Fibroblast of skin of back (primary cell): ENCODE data around the gene AKR1C1.
"Not testable (repeated sequence)": the region's sequence is repeated elsewhere in the genome, so short reads cannot be mapped to it uniquely, and the experiment has no call there.

Experiments used
- DNase-seq: peaks from one replicate; pipeline ENCODE4 v3.0.0-alpha.2; 2013

Gene AKR1C1

DNA sequence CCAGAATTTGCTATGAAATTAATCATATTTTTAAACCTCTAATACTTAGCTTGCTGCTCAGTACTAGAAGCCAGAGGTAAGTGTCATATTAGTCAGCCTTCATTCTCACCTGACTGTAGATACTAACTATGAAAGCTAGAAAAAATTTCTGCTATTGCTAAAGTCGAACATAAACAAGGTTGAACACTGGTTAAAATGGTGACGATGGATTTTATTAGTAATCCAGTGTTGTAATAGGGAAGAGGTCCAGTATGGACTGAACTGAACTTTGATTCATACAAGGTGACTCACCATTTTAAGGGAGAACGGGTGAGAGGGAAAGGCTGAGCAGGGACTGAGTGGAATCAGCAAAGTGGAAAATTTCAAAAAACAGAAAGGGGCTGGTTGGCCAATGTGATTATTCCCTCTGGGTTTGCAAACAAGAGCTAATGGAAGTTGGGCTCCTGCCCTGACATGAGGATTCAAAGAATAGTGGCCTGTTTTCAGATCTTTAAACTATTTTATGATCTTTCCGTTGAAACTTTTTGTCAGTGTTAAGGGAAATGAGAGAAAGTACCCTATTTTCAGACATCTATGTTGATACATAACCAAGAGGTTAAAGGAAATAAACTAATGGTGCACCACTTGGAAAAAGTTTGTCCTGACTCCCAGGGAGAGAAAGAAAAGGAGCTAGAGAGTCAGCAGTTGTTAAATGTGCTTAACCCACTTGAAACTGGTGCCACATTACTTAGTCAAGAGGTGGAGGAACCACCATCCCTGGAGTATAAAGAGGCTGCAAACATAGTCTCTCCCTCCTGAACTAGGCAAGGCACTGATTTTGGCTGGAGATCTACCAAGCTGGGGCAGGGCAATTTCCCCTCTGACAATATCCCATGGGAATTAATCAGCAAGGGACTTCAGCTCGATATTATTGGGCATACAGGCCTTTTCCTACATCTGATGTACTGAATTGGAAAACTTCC, 15.3 kb upstream of the AKR1C1 start:
- peak; percentile 76 for DNase-seq

- not testable (repeated sequence) for DNase-seq
Measured at GRCh38 chr10:4951512-4952162, 11.6 kb upstream of the AKR1C1 start.

GRCh38 chr10:4953405-4953804, 9.8 kb upstream of the AKR1C1 start:
- DNase-seq, result no peak

- not testable (repeated sequence) for DNase-seq
Measured at GRCh38 chr10:4956088-4956487, 7.1 kb upstream of the AKR1C1 start.

DNA sequence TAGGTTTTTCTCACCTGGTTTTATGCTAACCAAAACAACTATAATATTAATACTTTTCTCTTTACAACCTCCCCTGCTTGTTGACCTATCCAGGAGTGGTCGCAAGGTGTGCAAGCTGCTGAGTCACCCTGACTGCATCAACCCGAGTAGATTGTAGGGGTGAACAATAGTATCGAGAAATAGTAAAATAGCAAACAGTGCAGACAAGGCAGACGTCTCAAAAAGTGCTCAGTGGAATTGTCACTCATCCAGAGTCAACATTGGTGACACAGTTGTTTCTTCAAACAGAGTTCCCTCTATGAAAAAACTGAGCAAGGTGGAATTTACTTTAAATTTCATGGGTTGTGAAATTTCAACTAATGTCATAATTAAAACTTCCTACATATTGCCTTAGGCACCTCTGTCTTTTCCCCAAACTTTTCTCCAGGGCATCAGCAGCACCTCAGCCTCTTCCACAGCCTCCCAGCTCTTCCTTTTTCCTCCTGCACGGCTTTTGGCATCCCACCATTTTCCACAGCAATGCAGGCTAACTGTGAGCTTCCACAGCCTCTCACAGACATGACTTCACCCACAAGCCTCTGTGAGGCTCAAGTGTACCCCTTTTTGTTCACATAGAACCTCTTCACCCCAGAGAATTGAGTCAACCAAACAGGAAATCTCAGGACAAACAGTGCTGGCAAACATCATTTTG, 6.1 kb upstream of the AKR1C1 start:
- not testable (repeated sequence) for DNase-seq

GRCh38 chr10:4961558-4961957, 1.7 kb upstream of the AKR1C1 start:
- not testable (repeated sequence) for DNase-seq

DNA sequence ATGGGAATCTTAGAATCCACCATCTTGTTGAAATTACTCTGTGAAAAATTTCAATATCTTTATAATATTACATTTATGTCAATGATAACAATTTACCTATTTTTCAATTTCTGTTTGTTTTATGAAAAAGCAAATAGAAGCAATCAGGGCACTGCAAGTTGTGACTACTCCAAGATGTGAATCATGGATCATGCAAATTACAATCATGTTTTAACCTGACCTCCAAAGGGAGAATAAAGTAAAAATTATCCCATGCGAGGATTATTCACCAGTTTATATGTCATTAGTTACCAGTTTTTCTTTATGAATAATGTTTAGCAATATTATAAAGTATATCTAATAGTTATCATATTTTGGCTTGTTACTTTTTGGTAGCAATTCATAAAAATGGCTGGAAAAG, 907 bp upstream of the AKR1C1 start:
- DNase-seq, result not testable (repeated sequence)

DNA sequence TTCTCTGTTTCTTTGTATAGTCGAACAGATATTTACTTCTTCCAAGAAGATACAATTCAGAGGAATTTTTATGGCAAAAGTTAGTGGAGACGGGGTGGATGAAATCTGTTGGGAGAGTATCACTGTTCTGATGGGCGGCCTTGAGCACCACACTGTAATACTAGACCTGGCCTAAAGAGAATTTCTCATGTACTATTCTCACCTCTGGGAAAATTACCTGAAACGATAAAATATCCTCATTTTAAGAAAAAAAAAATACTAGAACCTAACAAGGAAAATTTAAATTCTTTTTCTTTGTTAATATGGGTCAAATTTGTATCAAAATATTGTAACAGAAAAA, 570 bp downstream of the AKR1C1 start:
- DNase-seq, result not testable (repeated sequence)

GRCh38 chr10:4965763-4966162, 2.5 kb downstream of the AKR1C1 start:
- not testable (repeated sequence) for DNase-seq

- DNase-seq, result not testable (repeated sequence)
Measured at GRCh38 chr10:4967189-4967588, 4.0 kb downstream of the AKR1C1 start.

DNA sequence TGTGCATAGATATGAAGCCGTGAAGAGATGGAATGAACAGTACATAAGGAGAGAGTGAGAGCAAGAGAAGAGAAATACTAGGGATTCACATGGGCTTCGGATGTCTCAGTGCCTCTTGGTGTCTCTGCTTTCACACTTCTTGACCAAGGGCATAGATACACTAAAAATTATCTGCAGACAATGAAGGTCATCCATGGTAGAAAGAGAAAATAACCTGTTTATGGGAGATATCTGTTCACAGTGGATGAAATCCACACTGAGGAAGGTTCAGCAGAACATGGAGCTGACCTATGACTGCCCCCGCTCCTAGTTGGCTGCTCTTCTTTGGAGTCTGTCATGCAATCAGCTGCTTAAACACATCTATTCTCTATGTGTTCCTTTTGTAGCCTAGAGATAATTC, 6.1 kb downstream of the AKR1C1 start:
- not testable (repeated sequence) for DNase-seq

DNA sequence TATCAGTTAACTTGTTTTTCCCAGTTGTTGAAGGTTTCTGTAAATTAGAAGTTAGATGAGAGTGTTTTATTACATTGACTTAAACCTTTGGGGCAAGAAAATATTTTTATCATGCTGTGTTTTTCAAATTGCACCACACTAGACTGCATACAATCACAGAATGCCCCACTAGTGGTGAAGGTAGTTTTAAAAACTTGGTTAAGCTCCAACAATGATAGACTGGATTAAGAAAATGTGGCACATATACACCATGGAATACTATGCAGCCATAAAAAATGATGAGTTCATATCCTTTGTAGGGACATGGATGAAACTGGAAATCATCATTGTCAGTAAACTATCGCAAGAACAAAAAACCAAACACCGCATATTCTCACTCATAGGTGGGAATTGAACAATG, 7.1 kb downstream of the AKR1C1 start:
- not testable (repeated sequence) for DNase-seq

DNA sequence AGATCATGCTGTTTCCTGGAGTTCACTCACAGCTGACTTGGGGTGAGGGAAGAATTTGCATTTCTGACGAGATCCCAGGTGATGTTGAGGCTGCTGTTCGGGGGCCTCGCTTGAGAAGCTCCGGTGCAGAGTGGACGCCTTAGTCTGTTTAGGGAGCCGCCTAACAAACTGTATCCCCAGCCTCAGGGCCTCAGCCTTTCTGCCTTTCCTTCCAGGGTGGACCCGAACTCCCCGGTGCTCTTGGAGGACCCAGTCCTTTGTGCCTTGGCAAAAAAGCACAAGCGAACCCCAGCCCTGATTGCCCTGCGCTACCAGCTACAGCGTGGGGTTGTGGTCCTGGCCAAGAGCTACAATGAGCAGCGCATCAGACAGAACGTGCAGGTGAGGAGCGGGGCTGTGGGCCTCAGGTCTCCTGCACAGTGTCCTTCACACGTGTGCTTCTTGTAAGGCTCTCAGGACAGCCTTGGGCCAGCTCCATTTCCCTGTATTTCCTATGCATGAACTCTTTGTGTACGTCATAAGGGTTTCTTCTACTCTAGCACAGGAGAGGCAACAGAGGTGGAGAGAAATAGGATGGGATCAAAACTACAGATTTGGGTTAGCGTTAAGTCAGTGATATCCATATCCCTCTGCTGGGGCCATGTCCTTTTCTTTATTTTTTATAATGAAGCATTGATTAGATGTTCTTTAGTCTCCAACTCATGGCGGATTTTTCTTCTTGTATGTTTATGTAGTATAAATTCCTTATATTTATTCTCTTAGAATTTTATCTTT, 9.3 kb downstream of the AKR1C1 start:
- not testable (repeated sequence) for DNase-seq

DNA sequence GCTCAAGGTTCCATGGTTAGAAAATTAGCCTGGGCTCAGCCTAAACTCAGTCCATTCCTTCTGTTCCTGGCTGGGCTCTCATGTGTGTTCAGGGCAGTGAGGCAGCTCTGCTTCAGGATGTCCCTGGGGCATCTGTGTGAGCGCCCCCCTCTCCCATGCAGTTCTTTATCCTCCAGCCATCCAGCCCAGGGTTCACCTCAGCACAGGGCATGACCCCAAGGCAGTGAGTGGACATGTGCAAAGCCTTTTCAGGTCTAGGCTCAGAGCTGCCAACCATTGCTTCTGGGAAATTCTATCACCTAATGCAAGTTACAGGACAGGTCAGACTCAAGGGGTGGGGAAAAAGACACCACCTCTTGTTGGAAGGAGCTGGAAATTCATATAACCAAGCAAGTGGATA, 10.1 kb downstream of the AKR1C1 start:
- DNase-seq, result not testable (repeated sequence)

GRCh38 chr10:4974400-4974799, 11.2 kb downstream of the AKR1C1 start:
- not testable (repeated sequence) for DNase-seq

DNA sequence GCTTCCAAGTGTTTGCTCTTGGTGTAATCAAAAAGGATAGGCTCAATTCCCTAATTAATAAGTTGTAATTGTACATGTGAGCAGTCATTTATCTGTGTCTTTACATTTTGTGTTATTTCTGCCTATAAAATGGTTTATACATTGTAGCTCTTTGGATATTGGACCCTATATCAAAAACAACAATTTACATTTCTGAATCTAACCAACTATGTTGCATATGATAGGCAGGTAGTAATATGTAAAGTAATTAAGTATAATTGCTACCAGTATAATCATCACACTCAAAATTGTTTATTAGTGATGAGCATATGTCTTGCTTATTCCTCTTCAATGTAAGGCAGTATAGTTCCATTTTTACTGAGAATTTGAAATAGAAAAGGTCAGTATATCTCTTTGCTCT, 13.8 kb downstream of the AKR1C1 start:
- no peak for DNase-seq

DNA sequence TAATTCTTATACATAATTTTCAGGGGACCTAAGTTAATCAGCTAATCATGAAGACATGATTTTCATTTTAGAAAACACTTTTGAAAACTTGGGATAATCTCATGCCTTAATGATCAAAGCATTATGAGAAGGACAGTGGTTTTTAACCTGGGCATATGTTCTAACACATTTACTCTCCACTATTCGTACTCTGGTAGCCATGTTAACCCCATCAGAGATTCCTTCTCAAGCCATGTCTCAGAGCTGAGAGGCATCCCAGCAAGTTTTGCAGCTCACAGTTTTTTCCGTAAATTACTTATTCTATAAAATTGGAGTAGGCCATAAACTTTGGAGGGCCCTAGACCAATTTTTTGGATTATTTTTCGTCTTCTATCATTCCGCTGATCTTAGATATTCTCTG, 15.7 kb downstream of the AKR1C1 start:
- no peak for DNase-seq

GRCh38 chr10:4980793-4981192, 17.6 kb downstream of the AKR1C1 start:
- no peak for DNase-seq

DNA sequence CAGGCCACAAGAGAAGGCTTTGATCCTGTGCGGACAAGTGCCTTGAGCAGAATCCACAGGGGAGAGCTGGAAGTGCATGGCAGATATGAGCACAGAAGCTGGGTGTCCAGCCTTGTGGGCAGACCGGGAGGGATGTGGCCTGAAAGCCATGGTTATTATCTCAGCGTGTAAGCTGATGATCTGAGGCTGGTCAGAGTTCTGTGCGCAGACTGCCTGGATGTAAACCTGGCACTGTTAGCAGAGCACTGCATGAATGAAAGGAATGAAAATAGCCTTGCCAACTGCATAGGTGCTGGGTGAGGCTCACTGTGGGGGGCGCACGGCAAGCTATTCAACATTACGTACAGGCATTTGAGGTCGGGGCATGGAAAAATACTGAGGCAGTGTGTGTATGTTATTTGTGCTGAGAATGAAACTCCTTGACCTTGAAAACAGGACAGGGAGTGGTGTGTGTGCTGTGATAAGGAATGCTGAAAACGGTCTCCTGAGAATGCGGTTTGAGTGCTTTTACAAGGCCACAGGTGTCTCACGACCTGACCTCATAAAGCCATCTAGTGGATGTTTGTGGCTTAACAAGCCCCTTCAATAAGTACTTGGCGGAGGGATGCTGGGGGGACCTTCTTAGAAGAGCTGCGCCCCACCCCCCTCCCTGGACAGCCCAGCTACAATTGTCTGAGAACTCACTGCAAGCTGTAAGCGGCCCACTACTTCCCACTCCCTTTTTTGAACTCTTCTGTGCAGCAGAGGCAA, 18.7 kb downstream of the AKR1C1 start:
- no peak for DNase-seq

GRCh38 chr10:4982764-4983226, 19.6 kb downstream of the AKR1C1 start:
- DNase-seq, result peak; percentile 21

GRCh38 chr10:4983615-4984216, 20.5 kb downstream of the AKR1C1 start:
- DNase-seq, result no peak
